Measurements from ENCODE around the gene RGS9. TPM values are rescaled to one million over a fixed set of nuclear protein-coding genes. Genes with fewer than 3 reads are reported as not detected.

The RGS9 gene
- polyA plus RNA-seq, 2 of the 4 experiments (the other 2 are of a cell fraction): 6.9 to 14.3 TPM

DNA sequence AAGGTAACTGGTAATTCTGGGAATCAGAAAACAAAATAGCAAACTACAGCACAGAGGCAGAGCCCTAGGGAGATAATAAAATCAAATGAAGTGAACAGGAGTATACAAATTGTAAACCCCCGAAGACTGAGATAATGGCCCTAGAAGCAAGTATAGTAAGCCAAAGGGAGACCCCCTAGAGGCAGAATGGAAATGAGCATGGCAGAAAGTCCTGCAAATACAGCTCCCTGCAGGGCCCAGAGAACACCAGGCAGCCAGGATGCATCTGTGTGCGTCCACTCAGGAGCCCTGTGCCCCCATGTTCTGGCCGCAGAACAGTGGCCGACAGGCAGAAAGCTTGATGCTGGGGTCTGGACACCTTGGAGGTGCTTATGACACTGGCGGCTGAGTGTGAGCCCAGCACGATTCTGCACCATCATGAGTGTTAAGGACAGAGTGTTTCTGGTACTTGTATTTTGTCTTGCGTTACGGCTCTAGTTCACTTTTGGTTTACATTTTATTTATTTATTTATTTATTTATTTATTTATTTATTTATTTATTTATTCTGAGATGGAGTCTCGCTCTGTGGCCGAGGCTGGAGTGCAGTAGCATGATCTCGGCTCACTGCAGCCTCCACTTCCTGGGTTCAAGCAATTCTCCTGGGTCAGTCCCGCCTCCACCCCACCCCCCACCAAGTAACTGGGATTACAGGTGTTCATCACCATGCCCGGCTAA, 48.7 kb downstream of the RGS9 start:
- no peaks in the 10 kb centered on the region for H3K9me3 ChIP-seq
- H3K4me2 ChIP-seq: no peak overlapping the region
- DNase-seq (ENCODE audit: low read depth in 1 of 2, low spot score in 1 of 2): no peak
- ChIA-PET CTCF (interaction anchor here (0.7 to 2.1 kb wide), 9 partner anchors 12 to 412 kb away, joined by 3 to 9 read pairs (median 3); partner anchors contain the start of gene RGS9), POLR2A (no interaction called here)
- ATAC-seq: no peak
- H3K4me3 ChIP-seq: no peak overlapping the region
- no peak for FAIRE-seq
- TF ChIP-seq ZC3H11A (IDR thresholded peaks at IDR 0.05) (peak; percentile 86), ATOH8 (CRISPR knock-in tag; IDR thresholded peaks at IDR 0.05; ENCODE audit: low read depth) (no peak)
- 88% methylated on average over 13 of the region's 13 CpGs for WGBS (ENCODE audit: missing lambda C conversion rate)
- peaks cover 18% of the 10 kb centered on the region for H3K4me1 ChIP-seq
- H3K27ac ChIP-seq: no peak overlapping the region

GRCh38 chr17:65190467-65191097, 53.4 kb downstream of the RGS9 start:
- CTCF ChIA-PET: interaction anchor here (0.6 to 1.2 kb wide), 2 partner anchors 49 to 191 kb away, joined by 3 read pairs; no protein-coding TSS in a partner anchor
- ATAC-seq (no peak), DNase-seq (ENCODE audit: low read depth in 1 of 2, low spot score in 1 of 2) (no peak), FAIRE-seq (no peak)
- Histone ChIP-seq H3K9me3 (no peaks in the 10 kb centered on the region), H3K4me3 (no peak overlapping the region), H3K4me2 (no peak overlapping the region; the same call in 2 of the 3 replicates), H3K4me1 (peaks cover 29% of the 10 kb centered on the region), H3K27ac (no peak overlapping the region)
- no peak for TF ChIP-seq ZNF302 (CRISPR knock-in tag; IDR thresholded peaks at IDR 0.05)
- TF ChIP-seq EHF (CRISPR knock-in tag; IDR thresholded peaks at IDR 0.05): no peak
- TF ChIP-seq USF2 (IDR thresholded peaks at IDR 0.05): no peak
- no peak for TF ChIP-seq NR3C1 (IDR thresholded peaks at IDR 0.05)
- TF ChIP-seq CTCF (IDR thresholded peaks at IDR 0.05): no peak
- no peak for TF ChIP-seq BHLHE40 (IDR thresholded peaks at IDR 0.05; ENCODE audit: low read depth, low read length)
- no peak for TF ChIP-seq CHD2 (IDR thresholded peaks at IDR 0.05; ENCODE audit: low read length, partially characterized antibody)
- no peak for TF ChIP-seq EP300 (IDR thresholded peaks at IDR 0.05)
- TF ChIP-seq SMC3 (IDR thresholded peaks at IDR 0.05): no peak
- TF ChIP-seq NFE2L2 (conservative IDR thresholded peaks at IDR 0.05; ENCODE audit: low read length): no peak
- TF ChIP-seq CBX2 (IDR thresholded peaks at IDR 0.05; ENCODE audit: borderline replicate concordance, low read depth): no peak
- TF ChIP-seq ZFP36 (IDR thresholded peaks at IDR 0.05; ENCODE audit: borderline replicate concordance, partially characterized antibody): no peak
- TF ChIP-seq PBX3 (IDR thresholded peaks at IDR 0.05): no peak
- no peak for TF ChIP-seq KDM5A (IDR thresholded peaks at IDR 0.05)
- TF ChIP-seq ESRRA (IDR thresholded peaks at IDR 0.05; ENCODE audit: borderline replicate concordance, low read length): no peak
- 52% methylated on average over 6 of the region's 6 CpGs for WGBS (ENCODE audit: missing lambda C conversion rate)
- POLR2A ChIA-PET: no interaction called here

All from A549 (cell line).